ENCODE data around the gene ATG5.

DNA sequence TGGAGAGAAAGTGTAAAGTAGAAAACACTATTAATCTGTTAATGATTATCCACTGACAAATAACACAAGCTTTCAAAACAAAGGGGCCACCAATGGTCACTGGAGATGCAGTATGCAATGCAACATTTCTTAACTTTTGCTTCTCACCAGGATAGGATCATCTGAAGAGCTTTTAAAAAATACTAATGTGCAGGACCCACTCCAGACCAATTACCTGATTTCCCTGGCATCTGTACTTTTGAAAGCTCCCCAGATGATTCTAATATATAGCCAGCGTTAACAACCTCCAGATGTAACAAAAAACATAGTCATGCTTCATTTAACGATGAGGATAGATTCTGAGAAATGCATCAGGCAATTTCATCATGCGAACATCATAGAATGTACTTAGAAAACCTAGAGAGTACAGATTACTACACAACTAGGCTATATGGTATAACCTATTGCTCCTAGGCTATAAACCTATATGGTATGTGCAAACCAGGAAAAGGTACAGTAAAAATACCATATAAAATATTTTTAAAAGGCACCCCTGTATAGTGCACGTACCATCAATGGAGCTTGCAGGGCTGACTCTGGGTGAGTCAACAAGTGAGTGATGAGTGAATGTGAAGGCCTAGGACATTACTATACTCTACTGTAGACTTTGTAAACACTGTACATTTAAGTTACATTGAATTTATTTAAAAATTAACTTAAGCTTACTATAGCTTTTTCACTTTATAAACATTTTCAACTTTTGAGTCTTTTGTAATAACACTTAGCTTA is 69.2 kb downstream of the ATG5 start:
- TF ChIP-seq, protein P1, sequence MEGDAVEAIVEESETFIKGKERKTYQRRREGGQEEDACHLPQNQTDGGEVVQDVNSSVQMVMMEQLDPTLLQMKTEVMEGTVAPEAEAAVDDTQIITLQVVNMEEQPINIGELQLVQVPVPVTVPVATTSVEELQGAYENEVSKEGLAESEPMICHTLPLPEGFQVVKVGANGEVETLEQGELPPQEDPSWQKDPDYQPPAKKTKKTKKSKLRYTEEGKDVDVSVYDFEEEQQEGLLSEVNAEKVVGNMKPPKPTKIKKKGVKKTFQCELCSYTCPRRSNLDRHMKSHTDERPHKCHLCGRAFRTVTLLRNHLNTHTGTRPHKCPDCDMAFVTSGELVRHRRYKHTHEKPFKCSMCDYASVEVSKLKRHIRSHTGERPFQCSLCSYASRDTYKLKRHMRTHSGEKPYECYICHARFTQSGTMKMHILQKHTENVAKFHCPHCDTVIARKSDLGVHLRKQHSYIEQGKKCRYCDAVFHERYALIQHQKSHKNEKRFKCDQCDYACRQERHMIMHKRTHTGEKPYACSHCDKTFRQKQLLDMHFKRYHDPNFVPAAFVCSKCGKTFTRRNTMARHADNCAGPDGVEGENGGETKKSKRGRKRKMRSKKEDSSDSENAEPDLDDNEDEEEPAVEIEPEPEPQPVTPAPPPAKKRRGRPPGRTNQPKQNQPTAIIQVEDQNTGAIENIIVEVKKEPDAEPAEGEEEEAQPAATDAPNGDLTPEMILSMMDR (IDR thresholded peaks at IDR 0.05): no peak
- no peak for TF ChIP-seq POLR2A (IDR thresholded peaks at IDR 0.05)

Measured in esophagus squamous epithelium (tissue), 4 donors.